ENCODE measurements around the gene RNF111. TPM values are rescaled to one million over a fixed set of nuclear protein-coding genes. Genes with fewer than 3 reads are reported as not detected.

RNF111 gene
- total and polyA plus RNA-seq, 2 of the 13 experiments (the other 11 are each of a cell fraction or from before 2014, with no cell fraction given), result 12.1 to 23.1 TPM

DNA sequence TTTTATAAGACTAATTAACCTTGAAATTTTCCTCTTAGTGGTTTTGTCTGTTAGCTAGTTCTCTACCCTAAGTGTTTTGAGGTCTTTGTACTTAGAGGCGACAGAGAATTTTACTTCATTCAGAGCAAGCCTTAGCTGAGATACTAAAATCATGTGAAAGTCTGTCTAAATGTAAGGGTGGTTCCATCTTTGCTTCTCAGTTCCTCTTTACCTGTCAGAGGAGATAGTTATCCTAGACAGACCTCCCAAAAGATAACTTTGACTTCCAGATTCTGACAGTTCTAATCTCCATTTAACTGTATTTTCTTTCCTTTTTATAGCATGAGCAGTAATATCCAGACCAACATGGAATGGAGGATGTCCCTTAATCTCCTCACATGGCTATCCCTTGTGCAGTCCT is 34.7 kb downstream of the RNF111 start:
- Histone ChIP-seq H3K79me2 (ENCODE audit: insufficient read depth, low read length) (peaks cover 9% of the 10 kb centered on the region), H3K27me3 (ENCODE audit: control insufficient read depth in 1 of 2, insufficient read depth in 2 of 2, low read length in 2 of 2) (no peaks in the 10 kb centered on the region), H3K4me1 (ENCODE audit: insufficient read depth, low read length) (no peaks in the 10 kb centered on the region), H3K27ac (ENCODE audit: extremely low read length, insufficient read depth, low read length) (no peak overlapping the region), H4K20me1 (ENCODE audit: insufficient read depth, low read length) (no peaks in the 10 kb centered on the region), H2AFZ (ENCODE audit: low read length) (no peak overlapping the region), H3K36me3 (replicated peaks in 1 of 2; ENCODE audit: control insufficient read depth in 1 of 2, insufficient read depth in 2 of 2, low read length in 2 of 2) (no peaks in the 10 kb centered on the region; a peak in 1 of 5 replicates), H3K4me3 (replicated peaks in 1 of 3; ENCODE audit: insufficient read depth in 1 of 3, low read depth in 2 of 3, low read length in 3 of 3) (no peak overlapping the region), H3K4me2 (ENCODE audit: low read depth, low read length) (no peak overlapping the region), H3K9ac (ENCODE audit: insufficient read depth, low read depth, low read length) (no peak overlapping the region), H3K9me3 (ENCODE audit: low read length) (no peaks in the 10 kb centered on the region)
- 100% methylated on average over 1 of the region's 1 CpG for WGBS (ENCODE audit: low lambda C conversion rate)
- CTCF ChIA-PET (ENCODE audit: low intra/inter-chr PET ratio, low total read pairs), result no interaction called here
- in situ Hi-C loops (cut with HindIII; ENCODE audit: extremely low pct_ligation_motif_present, low pct_unique_long_range_greater_than_20kb) (no loop called here), intact Hi-C loops (cut with micrococcal nuclease; ENCODE audit: unreplicated experiment) (no loop called here)
- no TSS peak for BruUV-seq (replicated peaks)
- ATAC-seq, result no peak
- POLR2A ChIA-PET, result no interaction called here
- TF ChIP-seq ARID2 (CRISPR knock-in tag; IDR thresholded peaks at IDR 0.05; ENCODE audit: borderline replicate concordance) (no peak), NFATC3 (CRISPR knock-in tag; IDR thresholded peaks at IDR 0.05) (no peak), SRY (CRISPR knock-in tag; IDR thresholded peaks at IDR 0.05) (no peak), RFX1 (IDR thresholded peaks at IDR 0.05) (no peak), ZNF121 (CRISPR knock-in tag; IDR thresholded peaks at IDR 0.05) (no peak), ISX (CRISPR knock-in tag; conservative IDR thresholded peaks at IDR 0.05) (no peak)
- TF ChIP-seq, protein P1, sequence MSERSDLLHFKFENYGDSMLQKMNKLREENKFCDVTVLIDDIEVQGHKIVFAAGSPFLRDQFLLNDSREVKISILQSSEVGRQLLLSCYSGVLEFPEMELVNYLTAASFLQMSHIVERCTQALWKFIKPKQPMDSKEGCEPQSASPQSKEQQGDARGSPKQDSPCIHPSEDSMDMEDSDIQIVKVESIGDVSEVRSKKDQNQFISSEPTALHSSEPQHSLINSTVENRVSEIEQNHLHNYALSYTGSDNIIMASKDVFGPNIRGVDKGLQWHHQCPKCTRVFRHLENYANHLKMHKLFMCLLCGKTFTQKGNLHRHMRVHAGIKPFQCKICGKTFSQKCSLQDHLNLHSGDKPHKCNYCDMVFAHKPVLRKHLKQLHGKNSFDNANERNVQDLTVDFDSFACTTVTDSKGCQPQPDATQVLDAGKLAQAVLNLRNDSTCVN (CRISPR knock-in tag; IDR thresholded peaks at IDR 0.05; ENCODE audit: borderline replicate concordance), result no peak
- TF ChIP-seq, protein P2, sequence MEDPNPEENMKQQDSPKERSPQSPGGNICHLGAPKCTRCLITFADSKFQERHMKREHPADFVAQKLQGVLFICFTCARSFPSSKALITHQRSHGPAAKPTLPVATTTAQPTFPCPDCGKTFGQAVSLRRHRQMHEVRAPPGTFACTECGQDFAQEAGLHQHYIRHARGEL (CRISPR knock-in tag; IDR thresholded peaks at IDR 0.05), result no peak
- DNase-seq (ENCODE audit: low spot score), result no peak
- FAIRE-seq, result no peak

DNA sequence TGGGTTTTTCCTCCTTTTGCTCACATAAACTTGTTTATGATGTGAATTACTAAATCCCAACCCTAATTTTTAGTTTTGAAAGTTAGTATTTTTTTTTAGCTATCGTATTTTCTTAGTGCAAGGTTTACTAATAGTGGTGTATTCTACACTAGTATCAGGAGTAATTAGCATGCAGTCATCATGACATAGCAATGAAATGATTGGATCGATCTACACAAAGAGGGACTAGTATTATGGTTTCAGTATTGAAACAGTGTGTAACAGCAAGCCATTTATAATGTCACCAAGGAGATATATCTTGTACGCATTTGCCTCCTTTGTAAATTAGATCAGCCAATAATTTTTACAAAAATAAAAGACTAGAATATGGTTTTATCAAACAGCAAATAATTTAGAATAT is 38.7 kb downstream of the RNF111 start:
- Histone ChIP-seq H3K9me3 (ENCODE audit: low read length) (no peaks in the 10 kb centered on the region), H3K9ac (ENCODE audit: insufficient read depth, low read depth, low read length) (no peak overlapping the region), H3K4me1 (ENCODE audit: insufficient read depth, low read length) (no peaks in the 10 kb centered on the region), H3K4me3 (replicated peaks in 1 of 3; ENCODE audit: insufficient read depth in 1 of 3, low read depth in 2 of 3, low read length in 3 of 3) (no peak overlapping the region), H3K79me2 (ENCODE audit: insufficient read depth, low read length) (peaks cover 5% of the 10 kb centered on the region), H3K4me2 (ENCODE audit: low read depth, low read length) (no peak overlapping the region), H3K27ac (ENCODE audit: extremely low read length, insufficient read depth, low read length) (no peak overlapping the region), H2AFZ (ENCODE audit: low read length) (no peak overlapping the region), H3K36me3 (replicated peaks in 1 of 2; ENCODE audit: control insufficient read depth in 1 of 2, insufficient read depth in 2 of 2, low read length in 2 of 2) (peaks cover 0 to 6% of the 10 kb centered on the region in 2 experiments; a peak in 4 of 5 replicates), H3K27me3 (ENCODE audit: control insufficient read depth in 1 of 2, insufficient read depth in 2 of 2, low read length in 2 of 2) (no peaks in the 10 kb centered on the region; a peak in 1 of 5 replicates), H4K20me1 (ENCODE audit: insufficient read depth, low read length) (no peaks in the 10 kb centered on the region)
- intact Hi-C loops (cut with micrococcal nuclease; ENCODE audit: unreplicated experiment), result no loop called here
- ATAC-seq (no peak), FAIRE-seq (no peak), DNase-seq (ENCODE audit: low spot score) (no peak)
- POLR2A ChIA-PET, result no interaction called here
- in situ Hi-C loops (cut with HindIII; ENCODE audit: extremely low pct_ligation_motif_present, low pct_unique_long_range_greater_than_20kb), result no loop called here
- WGBS (ENCODE audit: low lambda C conversion rate), result 98% methylated on average over 3 of the region's 3 CpGs
- CTCF ChIA-PET (ENCODE audit: low intra/inter-chr PET ratio, low total read pairs), result no interaction called here
- BruUV-seq (replicated peaks), result no TSS peak
- TF ChIP-seq, protein P3, sequence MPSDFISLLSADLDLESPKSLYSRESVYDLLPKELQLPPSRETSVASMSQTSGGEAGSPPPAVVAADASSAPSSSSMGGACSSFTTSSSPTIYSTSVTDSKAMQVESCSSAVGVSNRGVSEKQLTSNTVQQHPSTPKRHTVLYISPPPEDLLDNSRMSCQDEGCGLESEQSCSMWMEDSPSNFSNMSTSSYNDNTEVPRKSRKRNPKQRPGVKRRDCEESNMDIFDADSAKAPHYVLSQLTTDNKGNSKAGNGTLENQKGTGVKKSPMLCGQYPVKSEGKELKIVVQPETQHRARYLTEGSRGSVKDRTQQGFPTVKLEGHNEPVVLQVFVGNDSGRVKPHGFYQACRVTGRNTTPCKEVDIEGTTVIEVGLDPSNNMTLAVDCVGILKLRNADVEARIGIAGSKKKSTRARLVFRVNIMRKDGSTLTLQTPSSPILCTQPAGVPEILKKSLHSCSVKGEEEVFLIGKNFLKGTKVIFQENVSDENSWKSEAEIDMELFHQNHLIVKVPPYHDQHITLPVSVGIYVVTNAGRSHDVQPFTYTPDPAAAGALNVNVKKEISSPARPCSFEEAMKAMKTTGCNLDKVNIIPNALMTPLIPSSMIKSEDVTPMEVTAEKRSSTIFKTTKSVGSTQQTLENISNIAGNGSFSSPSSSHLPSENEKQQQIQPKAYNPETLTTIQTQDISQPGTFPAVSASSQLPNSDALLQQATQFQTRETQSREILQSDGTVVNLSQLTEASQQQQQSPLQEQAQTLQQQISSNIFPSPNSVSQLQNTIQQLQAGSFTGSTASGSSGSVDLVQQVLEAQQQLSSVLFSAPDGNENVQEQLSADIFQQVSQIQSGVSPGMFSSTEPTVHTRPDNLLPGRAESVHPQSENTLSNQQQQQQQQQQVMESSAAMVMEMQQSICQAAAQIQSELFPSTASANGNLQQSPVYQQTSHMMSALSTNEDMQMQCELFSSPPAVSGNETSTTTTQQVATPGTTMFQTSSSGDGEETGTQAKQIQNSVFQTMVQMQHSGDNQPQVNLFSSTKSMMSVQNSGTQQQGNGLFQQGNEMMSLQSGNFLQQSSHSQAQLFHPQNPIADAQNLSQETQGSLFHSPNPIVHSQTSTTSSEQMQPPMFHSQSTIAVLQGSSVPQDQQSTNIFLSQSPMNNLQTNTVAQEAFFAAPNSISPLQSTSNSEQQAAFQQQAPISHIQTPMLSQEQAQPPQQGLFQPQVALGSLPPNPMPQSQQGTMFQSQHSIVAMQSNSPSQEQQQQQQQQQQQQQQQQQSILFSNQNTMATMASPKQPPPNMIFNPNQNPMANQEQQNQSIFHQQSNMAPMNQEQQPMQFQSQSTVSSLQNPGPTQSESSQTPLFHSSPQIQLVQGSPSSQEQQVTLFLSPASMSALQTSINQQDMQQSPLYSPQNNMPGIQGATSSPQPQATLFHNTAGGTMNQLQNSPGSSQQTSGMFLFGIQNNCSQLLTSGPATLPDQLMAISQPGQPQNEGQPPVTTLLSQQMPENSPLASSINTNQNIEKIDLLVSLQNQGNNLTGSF (CRISPR knock-in tag; IDR thresholded peaks at IDR 0.05), result no peak
